H9 (cell line): ENCODE data around the gene SLC6A3. TPM values are rescaled to one million over a fixed set of nuclear protein-coding genes. Genes with fewer than 3 reads are reported as not detected.

Source experiments
- DNase-seq: peaks from one replicate; pipeline ENCODE4 v3.0.0-alpha.2; 2017
- H2AFZ ChIP-seq: one replicate; pipeline ENCODE4 v1.6.1; 2013; ENCODE audit warnings: mild to moderate bottlenecking, low read length, control low read depth, moderate library complexity
- H2AK5ac ChIP-seq: 2 replicates; pipeline ENCODE4 v1.6.1; 2013; ENCODE audit warnings: low read length, control low read depth, mixed read lengths; ENCODE audit not compliant: insufficient read length
- H2BK120ac ChIP-seq: one replicate; pipeline ENCODE4 v1.6.1; 2013; ENCODE audit warnings: low read depth, mild to moderate bottlenecking, low read length, control low read depth, inconsistent platforms; ENCODE audit not compliant: poor library complexity, severe bottlenecking
- H2BK12ac ChIP-seq: 2 replicates; pipeline ENCODE4 v1.6.1; 2013; ENCODE audit warnings: low read length, control low read depth, mixed read lengths, low read depth; ENCODE audit not compliant: insufficient read length
- H2BK15ac ChIP-seq: 2 replicates; pipeline ENCODE4 v1.6.1; 2013; ENCODE audit warnings: low read depth, low read length, control low read depth
- H2BK20ac ChIP-seq: one replicate; pipeline ENCODE4 v1.6.1; 2013; ENCODE audit warnings: low read depth, mild to moderate bottlenecking, low read length, control low read depth, inconsistent platforms; ENCODE audit not compliant: poor library complexity, severe bottlenecking
- H2BK5ac ChIP-seq: 2 replicates; pipeline ENCODE4 v1.6.1; 2013; ENCODE audit warnings: low read length, control low read depth, mixed read lengths; ENCODE audit not compliant: insufficient read length
- H3K14ac ChIP-seq: 2 replicates; pipeline ENCODE4 v1.6.1; 2013; ENCODE audit warnings: low read length, control low read depth; ENCODE audit not compliant: insufficient read depth
- H3K18ac ChIP-seq: 2 replicates; pipeline ENCODE4 v1.6.1; 2013; ENCODE audit warnings: low read depth, mild to moderate bottlenecking, mixed read lengths, low read length, control low read depth; ENCODE audit not compliant: insufficient read length
- H3K23ac ChIP-seq: 2 replicates; pipeline ENCODE4 v1.6.1; 2013; ENCODE audit warnings: low read length, control low read depth, mixed read lengths, low read depth; ENCODE audit not compliant: insufficient read length
- H3K23me2 ChIP-seq: 2 replicates; pipeline ENCODE4 v1.6.1; 2013; ENCODE audit warnings: low read depth, mild to moderate bottlenecking, mixed read lengths, low read length, control low read depth; ENCODE audit not compliant: insufficient read length, poor library complexity, severe bottlenecking
- H3K27ac ChIP-seq: 2 replicates; pipeline ENCODE4 v1.5.1; 2013; ENCODE audit warnings: low read length, control low read depth, mixed read lengths, low read depth; ENCODE audit not compliant: insufficient read length
- H3K27me3 ChIP-seq: 2 replicates; pipeline ENCODE4 v1.6.1; 2013; ENCODE audit warnings: low read length, control low read depth, inconsistent platforms; ENCODE audit not compliant: insufficient read depth
- H3K4ac ChIP-seq: 2 replicates; pipeline ENCODE4 v1.6.1; 2013; ENCODE audit warnings: low read depth, mild to moderate bottlenecking, control low read depth, inconsistent platforms, low read length, moderate library complexity
- H3K4me1 ChIP-seq: 2 replicates; pipeline ENCODE4 v1.6.1; 2013; ENCODE audit warnings: low read length, control low read depth, inconsistent platforms; ENCODE audit not compliant: insufficient read depth
- H3K4me2 ChIP-seq: 2 replicates; pipeline ENCODE4 v1.6.1; 2013; ENCODE audit warnings: low read length, control low read depth, mixed read lengths; ENCODE audit not compliant: insufficient read length, insufficient read depth
- H3K56ac ChIP-seq: 2 replicates; pipeline ENCODE4 v1.6.1; 2013; ENCODE audit warnings: low read depth, mild to moderate bottlenecking, mixed read lengths, low read length, control low read depth; ENCODE audit not compliant: insufficient read length
- H3K79me1 ChIP-seq: 2 replicates; pipeline ENCODE4 v1.6.1; 2013; ENCODE audit warnings: low read depth, mild to moderate bottlenecking, moderate library complexity, low read length, control low read depth, inconsistent platforms; ENCODE audit not compliant: insufficient read depth, poor library complexity, severe bottlenecking
- H3K79me2 ChIP-seq: 2 replicates; pipeline ENCODE4 v1.6.1; 2013; ENCODE audit warnings: low read length, control low read depth, inconsistent platforms; ENCODE audit not compliant: insufficient read depth
- H3K9ac ChIP-seq: 2 replicates; pipeline ENCODE4 v1.6.1; 2013; ENCODE audit warnings: low read length, control low read depth, mixed read lengths; ENCODE audit not compliant: insufficient read length; ENCODE audit errors: extremely low read depth
- H3K9me3 ChIP-seq: one replicate; pipeline ENCODE4 v1.6.1; 2013; ENCODE audit warnings: low read depth, low read length, inconsistent platforms; ENCODE audit not compliant: control insufficient read depth
- H3T11ph ChIP-seq: one replicate; pipeline ENCODE4 v1.6.1; 2013; ENCODE audit warnings: mild to moderate bottlenecking, low read length, control low read depth, inconsistent platforms
- H4K20me1 ChIP-seq: one replicate; pipeline ENCODE4 v1.6.1; 2013; ENCODE audit not compliant: control insufficient read depth, insufficient read length, insufficient read depth
- H4K5ac ChIP-seq: 2 replicates; pipeline ENCODE4 v1.6.1; 2013; ENCODE audit warnings: low read depth, mild to moderate bottlenecking, mixed read lengths, low read length, control low read depth; ENCODE audit not compliant: insufficient read length
- H4K8ac ChIP-seq: replicated peaks from 2 replicates; pipeline ENCODE4 v1.6.1; 2013; ENCODE audit warnings: low read length, control low read depth, mixed read lengths, low read depth; ENCODE audit not compliant: insufficient read length
- H4K91ac ChIP-seq: 2 replicates; pipeline ENCODE4 v1.6.1; 2013; ENCODE audit warnings: low read depth, mild to moderate bottlenecking, moderate library complexity, mixed read lengths, low read length, control low read depth; ENCODE audit not compliant: insufficient read length
- H3K27ac Mint-ChIP-seq, 3 experiments: 2 replicates in 2 of 3; 3 replicates in 1 of 3; pipeline ENCODE4 v1.8.0; 2020 to 2021; ENCODE audit warnings: mixed read lengths in 3 of 3, mild to moderate bottlenecking in 1 of 3, moderate library complexity in 1 of 3
- H3K27me3 Mint-ChIP-seq: 2 replicates; pipeline ENCODE4 v1.8.0; 2021; ENCODE audit warnings: low read depth, mild to moderate bottlenecking, moderate library complexity, mixed read lengths
- H3K36me3 Mint-ChIP-seq, 3 experiments: 2 replicates in 2 of 3; 3 replicates in 1 of 3; pipeline ENCODE4 v1.8.0; 2020 to 2021; ENCODE audit warnings: low read depth in 3 of 3, mixed read lengths in 3 of 3; ENCODE audit not compliant: insufficient read depth in 1 of 3
- H3K4me1 Mint-ChIP-seq, 2 experiments: 2 replicates each; pipeline ENCODE4 v1.8.0; 2020; ENCODE audit warnings: mixed read lengths in 2 of 2
- H3K4me3 Mint-ChIP-seq, 2 experiments: 2 replicates in 1 of 2; 3 replicates in 1 of 2; pipeline ENCODE4 v1.8.0; 2020 to 2021; ENCODE audit warnings: mild to moderate bottlenecking in 2 of 2, mixed read lengths in 2 of 2, moderate library complexity in 1 of 2
- H3K9me3 Mint-ChIP-seq, 2 experiments: 2 replicates in 1 of 2; 3 replicates in 1 of 2; pipeline ENCODE4 v1.8.0; 2020; ENCODE audit warnings: mild to moderate bottlenecking in 2 of 2, mixed read lengths in 2 of 2, moderate library complexity in 1 of 2
- CTCF ChIP-seq: fragments of 200-600 bp; sonication (generic); conservative IDR thresholded peaks from 3 replicates; pipeline ENCODE4 v1.8.0; 2021; ENCODE audit warnings: antibody characterized with exemption, mild to moderate bottlenecking
- WGBS: extraction: QIAGEN DNeasy Blood & Tissue Kit; methylation state at CpG from one replicate; pipeline ENCODE4 v1.1.7; 2013; ENCODE audit warnings: missing lambda C conversion rate, low lambda C conversion rate, mixed read lengths; ENCODE audit not compliant: insufficient read length; ENCODE audit errors: extremely low coverage; 5-methylcytosine and 5-hydroxymethylcytosine counted together
- total RNA-seq: library from RNA; stranded (reverse); gene quantifications from 2 replicates; pipeline ENCODE4 v1.2.1, GENCODE V29; 2021

The SLC6A3 gene
- total RNA-seq, 1 experiment from 2014 or later, result 0.61 TPM

GRCh38 chr5:1380910-1381309 lies 64.3 kb downstream of the SLC6A3 start:
- no peak overlapping the region for H4K91ac ChIP-seq
- H2AK5ac ChIP-seq, result no peak overlapping the region
- H3K23ac ChIP-seq, result no peak overlapping the region
- H3K9me3 ChIP-seq, result no peaks in the 10 kb centered on the region
- no peak overlapping the region for H3K9ac ChIP-seq
- H3K14ac ChIP-seq, result no peak overlapping the region
- peaks cover 78% of the 10 kb centered on the region for H3K27me3 Mint-ChIP-seq
- H3K18ac ChIP-seq, result no peak overlapping the region
- no peak overlapping the region for H3K4ac ChIP-seq
- peaks cover 2% of the 10 kb centered on the region for H4K20me1 ChIP-seq
- H3K36me3 Mint-ChIP-seq, result peaks cover 0 to 10% (median 2%) of the 10 kb centered on the region in 3 experiments; a peak in 4 of 7 replicates
- H2BK120ac ChIP-seq, result no peak overlapping the region
- H3K4me3 Mint-ChIP-seq, result no peak overlapping the region; a peak in 1 of 5 replicates
- no peak overlapping the region for H4K5ac ChIP-seq
- peaks cover 7 to 9% of the 10 kb centered on the region in 2 experiments for H3K4me1 Mint-ChIP-seq
- DNase-seq, result no peak
- H2AFZ ChIP-seq, result no peak overlapping the region
- H3K79me1 ChIP-seq, result no peaks in the 10 kb centered on the region
- no peak overlapping the region for H3K56ac ChIP-seq
- H3K9me3 Mint-ChIP-seq, result peaks cover 13 to 14% of the 10 kb centered on the region in 2 experiments
- H4K8ac ChIP-seq, result no peak overlapping the region
- no peak overlapping the region for H2BK20ac ChIP-seq
- H3K27ac Mint-ChIP-seq, result no peak overlapping the region
- H3K4me2 ChIP-seq, result no peak overlapping the region
- H3K27me3 ChIP-seq, result peaks cover 3% of the 10 kb centered on the region; the same call in 1 of the 2 replicates
- H3K4me1 ChIP-seq, result no peaks in the 10 kb centered on the region; the same call in 1 of the 2 replicates
- H2BK15ac ChIP-seq, result no peak overlapping the region
- H2BK5ac ChIP-seq, result no peak overlapping the region
- H3K23me2 ChIP-seq, result no peaks in the 10 kb centered on the region
- H3T11ph ChIP-seq, result no peak overlapping the region
- H2BK12ac ChIP-seq, result no peak overlapping the region
- no CpG with 5 or more reads among the region's 12 CpGs for WGBS
- no peak overlapping the region for H3K27ac ChIP-seq
- no peaks in the 10 kb centered on the region for H3K79me2 ChIP-seq
- TF ChIP-seq CTCF, result no peak
